GM12801 (cell line): ENCODE data around the gene PSME2.

ENCODE experiments used
- CTCF ChIP-seq: IDR thresholded peaks from one replicate; pipeline ENCODE4 v1.5.1; 2011; ENCODE audit warnings: control low read depth; ENCODE audit not compliant: insufficient read length; ENCODE audit errors: extremely low read depth

The PSME2 gene

GRCh38 chr14:24147761-24148428 is 1.5 kb upstream of the PSME2 start:
- no peak for TF ChIP-seq CTCF

- no peak for TF ChIP-seq CTCF
These were observed 759 bp upstream of the PSME2 start, which contains the start of gene RNF31 for GRCh38 chr14:24146978-24147760. Gene RNF31 (plus strand): TSS chr14:24147498. CDS start chr14:24147699, 201 bp downstream.

- no peak for TF ChIP-seq CTCF
These were observed 539 bp downstream of the PSME2 start for GRCh38 chr14:24145690-24146452.

GRCh38 chr14:24145219-24145618 is 1.2 kb downstream of the PSME2 start:
- TF ChIP-seq CTCF, result no peak

GRCh38 chr14:24144451-24144850 is 2.0 kb downstream of the PSME2 start:
- TF ChIP-seq CTCF, result no peak

- TF ChIP-seq CTCF, result no peak
These were observed 2.9 kb downstream of the PSME2 start for GRCh38 chr14:24143511-24143910.
